Epithelial cell of proximal tubule (primary cell): ENCODE data around the gene CLIC4. TPM values are rescaled to one million over a fixed set of nuclear protein-coding genes. Genes with fewer than 3 reads are reported as not detected.

ENCODE experiments used
- DNase-seq: peaks from one replicate; pipeline ENCODE4 v3.0.0-alpha.2; 2011; ENCODE audit warnings: low read depth
- H3K4me3 ChIP-seq: 2 replicates; pipeline ENCODE4 v1.5.1; 2011; ENCODE audit warnings: low read depth, mild to moderate bottlenecking, low read length
- CTCF ChIP-seq: conservative IDR thresholded peaks from 2 replicates; pipeline ENCODE4 v1.5.1; 2012; ENCODE audit warnings: low read depth, mild to moderate bottlenecking, low read length
- total RNA-seq: library from RNA; depleted of rRNA; stranded (reverse); fragments of >200 nt; gene quantifications from 2 replicates; pipeline ENCODE4 v1.2.3, GENCODE V29; 2015

CLIC4 gene
- total RNA-seq, 1 donor from 2014 or later = 143 TPM

- no peak for DNase-seq
- TF ChIP-seq CTCF = no peak
- no peak overlapping the region for H3K4me3 ChIP-seq
Observed at GRCh38 chr1:24866211-24867083, 121.2 kb downstream of the CLIC4 start.

- H3K4me3 ChIP-seq = no peak overlapping the region
- no peak for DNase-seq
- TF ChIP-seq CTCF = no peak
Observed at GRCh38 chr1:24867084-24867870, 122.0 kb downstream of the CLIC4 start.

- no peak for TF ChIP-seq CTCF
- DNase-seq = no peak
- no peak overlapping the region for H3K4me3 ChIP-seq
Observed at GRCh38 chr1:24868016-24868875, 123.0 kb downstream of the CLIC4 start.

- DNase-seq = no peak
- no peak for TF ChIP-seq CTCF
Observed at GRCh38 chr1:24870551-24871195, 125.4 kb downstream of the CLIC4 start.

GRCh38 chr1:24871306-24871901 lies 126.2 kb downstream of the CLIC4 start:
- TF ChIP-seq CTCF = no peak
- DNase-seq = no peak

More at GRCh38 chr1:24870551-24871195, 125.4 kb downstream of the CLIC4 start:
- H3K4me3 ChIP-seq = no peak overlapping the region

More at GRCh38 chr1:24871306-24871901, 126.2 kb downstream of the CLIC4 start:
- H3K4me3 ChIP-seq = no peak overlapping the region
